Stimulated activated CD4-positive, alpha-beta T cell treated with anti-CD3 and anti-CD28 coated beads, Interleukin-2, amount 100 ng/mL, for 4 hours (primary cell): Measurements from ENCODE around the gene NAALADL2.

Experiments
- DNase-seq: peaks from one replicate; pipeline ENCODE4 v3.0.0-alpha.2; 2020; ENCODE audit warnings: low read depth

NAALADL2 gene

GRCh38 chr3:174859114-174859735 lies at the start of gene NAALADL2:
Gene NAALADL2 (plus strand): TSS chr3:174859334.
- no peak for DNase-seq

DNA sequence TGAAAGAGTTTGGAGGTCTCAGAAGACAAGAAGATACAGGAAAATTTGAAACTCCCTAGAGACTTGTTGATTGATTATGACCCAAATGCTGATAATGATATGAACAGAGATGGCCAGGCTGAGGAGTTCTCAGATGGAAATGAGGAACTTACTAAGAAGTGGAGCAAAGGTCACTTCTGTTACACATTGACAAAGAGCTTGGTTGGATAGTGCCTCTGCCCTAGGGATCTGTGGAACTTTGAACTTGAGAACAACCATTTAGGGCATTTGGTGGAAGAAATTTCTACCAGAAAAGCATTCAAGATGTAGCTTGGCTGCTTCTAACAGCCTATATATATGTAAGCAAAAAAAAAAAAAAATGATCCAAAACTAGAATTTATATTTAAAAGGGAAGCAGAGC lies 48.9 kb upstream of the NAALADL2 start:
- no peak for DNase-seq

DNA sequence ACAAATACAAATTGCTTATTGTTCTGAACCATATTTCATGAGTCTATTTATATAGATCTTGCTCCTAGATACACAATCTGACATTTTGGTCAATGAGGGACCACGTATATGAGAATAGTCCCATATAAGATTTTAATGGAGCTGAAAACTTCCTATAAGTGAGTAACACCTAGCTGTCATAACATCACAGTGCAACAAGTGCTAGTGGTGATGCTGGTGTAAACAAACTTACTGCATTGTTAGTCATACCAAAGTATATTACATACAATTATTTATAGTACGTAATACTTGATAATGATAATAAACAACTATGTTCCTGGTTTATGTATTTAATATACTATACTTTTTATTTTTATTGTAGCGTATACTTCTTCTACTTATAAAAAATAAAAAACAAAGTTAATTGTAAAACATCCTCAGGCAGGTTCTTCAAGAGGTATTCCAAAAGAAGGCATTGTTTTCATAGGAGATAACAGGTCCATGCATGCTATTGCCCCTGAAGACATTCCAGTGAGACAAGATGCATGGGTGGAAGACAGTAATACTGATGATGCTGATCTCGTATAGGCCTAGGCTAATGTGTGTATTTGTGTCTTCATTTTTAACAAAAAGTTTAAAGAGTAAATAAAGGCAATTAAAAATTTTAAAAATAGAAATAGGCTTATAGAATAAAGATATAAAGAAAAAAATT lies 46.8 kb upstream of the NAALADL2 start:
- DNase-seq, result no peak

DNA sequence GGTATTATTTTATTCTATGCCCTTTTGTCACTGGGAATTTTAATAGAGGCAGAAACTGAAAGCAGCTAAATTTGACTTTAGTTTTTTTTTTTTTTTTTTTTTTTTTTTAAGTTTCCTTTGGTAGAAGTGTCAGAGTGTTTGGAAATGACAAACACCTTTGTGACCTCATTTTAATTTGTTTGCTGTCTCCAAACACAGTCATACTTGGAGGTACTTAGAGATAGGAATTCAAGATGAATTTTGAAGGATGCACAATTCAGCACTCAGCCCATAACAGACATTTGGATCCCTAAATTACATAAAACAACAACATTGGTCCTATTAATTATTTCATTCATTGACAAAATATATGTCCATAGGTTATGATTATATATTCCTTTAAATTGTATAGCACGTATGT lies 43.4 kb upstream of the NAALADL2 start:
- DNase-seq, result no peak

DNA sequence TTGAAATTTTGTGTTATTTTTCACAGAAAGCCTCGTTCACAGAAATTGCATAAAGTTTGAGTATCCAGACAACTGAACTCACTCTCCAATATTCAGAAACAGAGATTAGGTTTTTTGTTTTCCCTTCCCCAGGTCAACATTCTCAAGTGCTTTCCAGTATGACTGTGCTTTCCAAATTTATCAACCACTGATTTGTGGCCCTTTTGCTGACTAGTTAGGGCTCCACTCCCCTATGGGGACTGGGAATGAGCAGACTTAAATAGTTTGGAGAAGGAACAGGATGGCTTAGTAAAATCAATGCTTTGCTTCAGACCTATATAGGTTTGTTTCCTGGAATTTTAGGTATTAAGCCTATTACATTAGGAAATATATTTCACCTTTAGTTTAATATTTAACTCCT lies 38.2 kb upstream of the NAALADL2 start:
- DNase-seq, result no peak

- DNase-seq, result no peak
Observed at GRCh38 chr3:174821477-174821876, 37.7 kb upstream of the NAALADL2 start.

DNA sequence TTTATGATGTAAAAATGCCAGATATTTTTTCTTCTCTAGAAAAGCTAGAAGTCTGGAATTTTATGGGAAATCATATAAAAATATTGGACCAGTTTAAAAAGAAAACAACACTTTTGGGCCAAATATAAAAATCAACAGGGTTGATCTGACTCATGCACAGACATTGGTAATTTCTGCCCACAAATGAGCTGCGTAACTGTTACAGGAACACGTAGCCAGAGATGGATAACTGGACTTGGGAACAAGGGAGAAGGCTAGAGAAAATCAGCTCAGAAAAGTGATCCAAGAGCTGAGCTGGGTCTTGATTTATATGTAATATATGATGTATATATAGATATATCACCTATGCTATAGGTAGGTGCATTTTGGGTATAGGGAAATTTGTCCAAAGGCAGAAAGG lies 36.8 kb upstream of the NAALADL2 start:
- DNase-seq, result no peak

DNA sequence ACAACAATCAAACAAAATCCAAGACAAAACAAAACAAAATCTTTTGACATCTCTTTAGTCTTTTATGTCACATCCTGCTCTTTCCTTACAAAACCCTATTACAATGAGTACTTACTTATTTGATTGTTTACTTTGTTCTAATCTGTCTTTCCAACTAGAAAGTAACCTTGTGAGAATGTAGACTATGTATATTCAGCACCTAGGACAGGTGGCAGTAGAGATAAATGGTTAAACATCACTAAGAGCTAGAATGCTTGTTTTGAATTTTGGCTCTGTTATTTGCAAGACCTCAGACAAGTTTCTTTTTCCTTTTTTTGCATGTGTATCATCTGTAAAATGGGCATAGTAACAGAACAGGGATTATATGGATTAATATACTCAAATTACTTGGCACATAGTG lies 33.1 kb upstream of the NAALADL2 start:
- no peak for DNase-seq

DNA sequence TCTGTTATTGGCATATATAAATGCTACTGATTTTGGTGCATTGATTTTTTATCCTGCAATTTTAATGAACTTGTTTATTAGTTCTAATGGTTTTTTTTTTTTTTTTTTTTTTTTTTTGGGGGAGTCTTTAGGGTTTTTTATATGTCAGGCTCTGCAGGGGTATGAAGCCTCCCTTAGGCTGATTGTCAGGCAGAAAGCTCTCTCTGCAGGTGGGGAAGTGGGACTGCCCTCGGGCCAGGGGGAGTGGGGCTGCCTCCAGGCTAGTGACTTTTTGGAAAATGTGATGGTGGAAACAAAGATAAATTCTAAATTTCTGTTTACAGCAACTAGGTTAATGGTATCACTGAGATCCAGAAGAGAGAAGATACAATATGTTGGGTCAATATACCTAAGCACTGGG lies 14.4 kb upstream of the NAALADL2 start:
- no peak for DNase-seq

GRCh38 chr3:174846055-174846454 lies 13.1 kb upstream of the NAALADL2 start:
- no peak for DNase-seq

DNA sequence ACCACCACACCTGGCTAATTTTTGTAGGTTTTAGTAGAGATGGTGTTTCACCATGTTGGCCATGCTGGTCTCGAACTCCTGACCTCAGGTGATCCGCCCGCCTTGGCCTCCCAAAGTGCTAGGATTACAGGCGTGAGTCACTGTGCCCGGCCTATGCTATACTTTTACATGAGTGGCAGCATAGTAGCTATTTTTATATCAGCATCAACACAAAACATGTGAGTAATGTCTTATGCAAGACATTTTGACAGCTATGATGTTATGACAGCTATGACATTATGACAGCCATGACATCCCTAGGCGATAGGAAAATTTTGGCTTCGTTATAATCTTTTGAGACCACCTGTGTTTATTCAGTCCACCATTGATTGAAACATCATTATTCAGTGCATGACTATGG lies 4.1 kb upstream of the NAALADL2 start:
- DNase-seq, result no peak

GRCh38 chr3:174857301-174857700 lies 1.8 kb upstream of the NAALADL2 start:
- DNase-seq, result no peak

DNA sequence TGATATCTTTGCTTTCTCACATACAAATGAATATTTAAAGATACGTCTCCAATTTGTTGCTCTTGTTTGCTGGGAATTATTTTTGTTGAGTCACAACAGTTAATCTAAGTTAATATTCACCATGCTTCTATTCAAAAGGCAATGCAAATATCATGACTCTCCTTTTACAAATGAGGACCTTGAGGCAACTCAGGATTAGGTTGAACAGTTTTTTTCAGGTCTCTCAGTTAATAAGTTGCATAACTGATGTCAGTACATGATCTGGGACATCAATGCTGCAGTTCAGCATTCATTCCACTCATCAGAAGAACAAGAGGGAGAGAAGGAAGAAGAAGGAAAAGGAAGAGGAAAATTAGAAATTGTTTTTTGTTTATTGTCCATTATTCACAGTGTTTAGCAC lies 781 bp upstream of the NAALADL2 start:
- no peak for DNase-seq

GRCh38 chr3:174859756-174860155 lies 622 bp downstream of the NAALADL2 start:
- no peak for DNase-seq

GRCh38 chr3:174862101-174862500 lies 3.0 kb downstream of the NAALADL2 start:
- no peak for DNase-seq

DNA sequence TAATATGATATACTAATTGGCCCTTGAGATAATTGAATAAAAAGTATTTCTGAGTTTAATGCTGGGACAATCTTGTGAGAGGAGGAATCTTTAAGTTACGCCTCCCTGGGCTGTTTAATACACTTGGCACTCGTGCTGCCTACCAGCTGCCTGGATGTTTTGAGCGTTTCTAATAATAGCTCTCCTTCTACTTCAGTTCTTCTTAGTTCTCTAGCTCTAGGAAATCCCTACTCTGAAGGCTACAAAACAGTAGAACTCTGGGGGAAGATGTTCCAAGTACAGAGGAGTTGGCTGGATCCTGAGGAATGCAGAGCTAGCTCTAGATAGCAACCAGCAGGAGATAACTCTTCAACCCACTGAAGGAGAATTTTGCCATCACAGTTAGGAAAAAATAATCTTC lies 3.5 kb downstream of the NAALADL2 start:
- no peak for DNase-seq

GRCh38 chr3:174863488-174863887 lies 4.4 kb downstream of the NAALADL2 start:
- DNase-seq, result no peak

DNA sequence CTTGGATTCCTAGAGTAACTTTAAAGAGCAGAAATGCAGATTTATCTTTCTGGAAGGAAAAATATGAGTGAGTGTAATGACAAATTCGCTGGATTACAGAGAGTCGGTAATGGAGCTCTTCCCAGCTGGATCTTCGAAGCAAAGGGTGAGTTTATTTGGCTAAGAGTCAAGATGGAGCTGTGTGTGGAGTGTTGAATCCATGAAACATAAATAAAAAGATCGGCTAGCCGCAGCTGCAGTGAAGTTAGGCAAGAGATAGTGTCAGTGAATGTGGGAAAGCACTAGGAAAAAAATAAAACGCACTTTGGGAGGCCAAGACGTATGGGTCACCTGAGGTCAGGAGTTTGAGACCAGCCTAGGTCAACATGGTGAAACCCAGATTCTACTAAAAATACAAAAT lies 10.3 kb downstream of the NAALADL2 start:
- DNase-seq, result no peak

DNA sequence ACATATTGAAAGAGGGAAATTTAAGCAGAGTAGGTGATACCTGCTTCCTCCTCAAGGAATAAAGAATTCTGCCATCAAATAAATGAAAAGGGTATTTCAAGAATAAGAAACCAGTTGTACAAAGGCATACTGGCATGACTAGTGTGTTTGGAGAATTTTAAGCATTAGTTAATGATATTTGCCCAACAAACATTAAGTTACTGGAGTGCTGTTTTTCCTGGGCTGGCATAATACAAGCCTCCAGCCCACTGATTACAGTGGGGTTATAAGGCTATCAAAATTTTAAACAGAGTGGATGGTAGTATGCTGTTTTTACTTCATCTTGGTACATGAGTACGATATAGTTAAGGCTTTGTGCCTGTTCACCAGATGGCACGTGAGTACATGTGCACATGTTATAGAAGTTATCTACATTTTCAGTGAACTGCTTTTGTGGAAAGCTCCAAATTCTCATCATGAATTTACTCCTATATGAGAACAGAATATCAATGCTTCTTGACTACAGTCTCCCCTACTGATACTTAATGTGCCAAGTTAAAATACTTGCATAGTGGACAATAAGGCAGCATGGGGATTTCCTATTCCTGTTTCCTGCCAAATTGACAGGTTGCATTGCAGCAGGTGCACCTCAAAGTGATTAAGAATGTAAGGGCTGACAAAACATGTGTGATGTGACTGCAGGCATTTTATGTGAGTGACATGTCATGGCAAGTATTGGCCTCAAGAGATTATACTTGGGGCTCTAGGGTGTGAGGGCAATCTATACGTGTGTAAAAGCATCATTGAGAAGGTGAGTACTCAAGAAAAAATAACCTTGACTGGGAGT lies 14.9 kb downstream of the NAALADL2 start:
- DNase-seq, result no peak

- DNase-seq, result no peak
Observed at GRCh38 chr3:174882789-174883188, 23.7 kb downstream of the NAALADL2 start.

- DNase-seq, result no peak
Observed at GRCh38 chr3:174883881-174884675, 24.9 kb downstream of the NAALADL2 start.
